HG03066 (cell line): ENCODE data around the gene UCN.
"Not testable (repeated sequence)": the region's sequence is repeated elsewhere in the genome, so short reads cannot be mapped to it uniquely, and the experiment has no call there.

Source experiments
- ATAC-seq: cut with Tn5 transposase; IDR thresholded peaks from one replicate; pipeline ENCODE4 v1.9.1; 2021; ENCODE audit warnings: low read depth; ENCODE audit not compliant: unreplicated experiment

The UCN gene

GRCh38 chr2:27290549-27290948 is 17.7 kb downstream of the UCN start:
- no peak for ATAC-seq

GRCh38 chr2:27288610-27289009 is 19.6 kb downstream of the UCN start:
- ATAC-seq = no peak

GRCh38 chr2:27285481-27285880 is 22.8 kb downstream of the UCN start:
- no peak for ATAC-seq

- no peak for ATAC-seq
Measured at GRCh38 chr2:27284996-27285395, 23.2 kb downstream of the UCN start.

GRCh38 chr2:27282892-27283291 is 25.4 kb downstream of the UCN start:
- ATAC-seq = no peak

GRCh38 chr2:27281855-27282559 is 26.2 kb downstream of the UCN start, which contains the start of gene TRIM54:
Gene TRIM54, plus strand, starts transcription at chr2:27282429. Its CDS starts 303 bp downstream, at chr2:27282732.
- no peak for ATAC-seq

- ATAC-seq = no peak
Measured at GRCh38 chr2:27281442-27281841, 26.8 kb downstream of the UCN start.

GRCh38 chr2:27280826-27281225 is 27.4 kb downstream of the UCN start:
- no peak for ATAC-seq

GRCh38 chr2:27278010-27278409 is 30.2 kb downstream of the UCN start:
- no peak for ATAC-seq

GRCh38 chr2:27275211-27276150 is 32.8 kb downstream of the UCN start, which contains the start of gene DNAJC5G:
Gene DNAJC5G, plus strand, starts transcription at chr2:27275433. Its CDS starts 1,296 bp downstream, at chr2:27276729.
- no peak for ATAC-seq

- ATAC-seq = not testable (repeated sequence)
Measured at GRCh38 chr2:27272537-27273522, 35.4 kb downstream of the UCN start.

GRCh38 chr2:27271631-27272340 is 36.5 kb downstream of the UCN start:
- no peak for ATAC-seq

GRCh38 chr2:27270670-27271069 is 37.6 kb downstream of the UCN start:
- ATAC-seq = no peak

- ATAC-seq = no peak
Measured at GRCh38 chr2:27270131-27270530, 38.1 kb downstream of the UCN start.

GRCh38 chr2:27268296-27268695 is 39.9 kb downstream of the UCN start:
- not testable (repeated sequence) for ATAC-seq

- no peak for ATAC-seq
Measured at GRCh38 chr2:27265536-27265870, 42.7 kb downstream of the UCN start.

GRCh38 chr2:27264753-27265535 is 43.3 kb downstream of the UCN start:
- no peak for ATAC-seq

GRCh38 chr2:27264253-27264752 is 43.9 kb downstream of the UCN start:
- no peak for ATAC-seq
